HG03571 (cell line): Measurements from ENCODE around the gene TRAPPC8.
"Not testable (repeated sequence)": the region's sequence is repeated elsewhere in the genome, so short reads cannot be mapped to it uniquely, and the experiment has no call there.

ENCODE experiments used
- ATAC-seq: cut with Tn5 transposase; IDR thresholded peaks from one replicate; pipeline ENCODE4 v1.9.1; 2021; ENCODE audit not compliant: unreplicated experiment

Gene TRAPPC8

GRCh38 chr18:31875301-31875700 lies 67.6 kb downstream of the TRAPPC8 start:
- ATAC-seq, result no peak

GRCh38 chr18:31863103-31863502 lies 79.8 kb downstream of the TRAPPC8 start:
- no peak for ATAC-seq

DNA sequence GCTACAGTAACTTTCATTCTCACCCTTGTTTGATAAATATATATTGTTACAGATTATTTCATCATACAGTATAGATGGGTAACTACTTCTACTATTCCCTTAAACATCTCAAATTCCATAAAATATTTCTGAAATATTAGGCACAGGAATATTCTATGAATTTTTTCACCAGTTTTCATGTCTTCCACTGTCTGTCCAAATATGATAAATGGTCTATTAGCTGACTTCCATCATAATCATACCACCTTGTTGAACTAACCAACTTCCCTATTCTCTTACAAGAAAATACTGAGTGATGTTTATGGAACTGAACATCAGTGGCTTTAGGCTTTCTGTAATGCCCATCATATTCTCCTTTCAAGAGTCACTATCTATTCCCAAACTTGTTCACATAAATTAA lies 82.4 kb downstream of the TRAPPC8 start:
- ATAC-seq, result no peak

GRCh38 chr18:31857526-31858106 lies 85.3 kb downstream of the TRAPPC8 start:
- no peak for ATAC-seq

DNA sequence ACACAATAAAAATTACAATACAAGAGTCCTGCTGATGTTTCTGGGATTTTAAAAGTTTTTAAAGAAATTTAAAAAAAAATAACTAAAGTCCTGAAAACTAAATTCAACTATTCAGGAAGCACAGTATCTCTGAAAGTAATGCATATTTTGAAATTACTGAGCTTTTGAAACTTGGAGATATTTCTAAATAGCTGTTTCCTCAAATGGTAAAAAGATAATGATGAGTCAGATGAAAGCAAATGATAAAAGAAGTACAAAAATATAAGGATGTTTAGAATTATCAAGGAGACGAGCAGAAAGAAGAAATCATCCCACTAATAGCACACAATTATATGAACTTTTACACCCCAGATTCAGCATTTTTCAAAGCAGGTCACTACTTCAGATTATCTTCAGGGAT lies 92.1 kb downstream of the TRAPPC8 start:
- ATAC-seq, result no peak

- no peak for ATAC-seq
These were observed 102.4 kb downstream of the TRAPPC8 start for GRCh38 chr18:31840499-31840898.

- no peak for ATAC-seq
These were observed 105.0 kb downstream of the TRAPPC8 start for GRCh38 chr18:31837879-31838278.

DNA sequence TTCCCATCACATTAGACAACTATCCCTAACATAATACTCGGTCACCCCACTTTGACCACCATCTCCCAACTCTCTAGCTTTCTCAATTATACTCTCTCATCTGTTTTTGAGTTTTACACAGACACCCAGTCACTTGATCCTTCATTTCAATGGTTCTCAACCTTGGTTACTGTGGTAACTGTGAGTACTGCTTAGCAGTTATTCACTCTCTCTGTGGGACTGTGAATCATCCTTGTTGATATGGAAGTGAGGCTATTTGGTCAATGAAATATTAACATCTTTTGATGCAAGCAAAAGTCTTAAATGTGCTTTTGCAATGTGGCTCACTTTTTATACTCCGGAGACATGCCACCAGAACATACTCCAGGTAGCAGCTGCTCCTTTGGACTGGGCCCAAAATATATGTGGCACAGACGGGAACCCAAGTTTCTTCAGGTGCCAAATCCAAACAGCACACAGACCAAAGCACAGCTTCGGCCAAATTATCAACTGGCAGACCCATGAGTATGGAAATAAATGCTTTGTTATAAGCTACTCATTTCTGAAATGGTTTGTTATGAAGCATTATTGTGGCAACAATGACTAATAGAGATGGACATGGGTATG lies 107.3 kb downstream of the TRAPPC8 start:
- ATAC-seq, result no peak

- no peak for ATAC-seq
These were observed 111.0 kb downstream of the TRAPPC8 start for GRCh38 chr18:31831903-31832302.

GRCh38 chr18:31830686-31831085 lies 112.2 kb downstream of the TRAPPC8 start:
- ATAC-seq, result no peak

DNA sequence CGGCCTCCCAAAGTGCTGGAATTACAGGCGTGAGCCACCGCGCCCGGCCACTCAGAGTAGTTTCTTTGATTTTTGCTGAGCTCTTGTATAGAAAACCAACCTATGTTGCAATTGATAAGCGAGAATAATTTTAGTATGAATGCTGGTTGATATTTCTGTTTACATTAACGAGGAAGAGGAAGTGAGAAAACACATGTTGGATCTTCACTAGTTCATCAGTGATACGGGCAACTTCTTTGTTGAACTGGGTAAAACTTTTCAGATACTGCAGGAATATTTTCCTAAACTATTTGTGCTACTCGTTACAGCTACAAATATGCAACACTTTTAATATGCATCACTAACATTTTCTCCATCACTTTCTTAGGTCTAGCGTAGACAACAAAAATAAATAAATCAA lies 114.3 kb downstream of the TRAPPC8 start:
- ATAC-seq, result no peak

GRCh38 chr18:31826673-31827325 lies 116.1 kb downstream of the TRAPPC8 start:
- not testable (repeated sequence) for ATAC-seq

DNA sequence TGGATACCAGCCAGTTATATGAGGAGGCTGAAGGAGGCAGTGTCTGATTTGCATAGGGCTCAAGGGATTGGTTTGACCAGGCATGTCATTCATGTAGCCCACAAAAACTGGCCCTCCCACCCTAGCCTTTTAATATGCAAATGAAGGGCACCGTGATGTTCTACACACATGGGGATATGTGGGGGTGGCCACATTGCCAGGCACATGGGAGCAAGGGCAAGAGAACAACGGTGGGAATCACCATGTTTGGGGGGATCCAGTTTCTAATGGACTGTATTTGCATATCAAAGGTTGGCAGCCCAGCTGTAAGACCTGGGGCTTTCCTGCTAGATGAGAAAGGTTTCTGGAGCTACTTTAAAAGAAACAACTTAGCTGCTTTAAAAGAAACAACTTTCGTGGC lies 117.2 kb downstream of the TRAPPC8 start:
- no peak for ATAC-seq

- no peak for ATAC-seq
These were observed 121.3 kb downstream of the TRAPPC8 start for GRCh38 chr18:31821545-31822171.

GRCh38 chr18:31819925-31820229 lies 123.1 kb downstream of the TRAPPC8 start:
- ATAC-seq, result no peak

DNA sequence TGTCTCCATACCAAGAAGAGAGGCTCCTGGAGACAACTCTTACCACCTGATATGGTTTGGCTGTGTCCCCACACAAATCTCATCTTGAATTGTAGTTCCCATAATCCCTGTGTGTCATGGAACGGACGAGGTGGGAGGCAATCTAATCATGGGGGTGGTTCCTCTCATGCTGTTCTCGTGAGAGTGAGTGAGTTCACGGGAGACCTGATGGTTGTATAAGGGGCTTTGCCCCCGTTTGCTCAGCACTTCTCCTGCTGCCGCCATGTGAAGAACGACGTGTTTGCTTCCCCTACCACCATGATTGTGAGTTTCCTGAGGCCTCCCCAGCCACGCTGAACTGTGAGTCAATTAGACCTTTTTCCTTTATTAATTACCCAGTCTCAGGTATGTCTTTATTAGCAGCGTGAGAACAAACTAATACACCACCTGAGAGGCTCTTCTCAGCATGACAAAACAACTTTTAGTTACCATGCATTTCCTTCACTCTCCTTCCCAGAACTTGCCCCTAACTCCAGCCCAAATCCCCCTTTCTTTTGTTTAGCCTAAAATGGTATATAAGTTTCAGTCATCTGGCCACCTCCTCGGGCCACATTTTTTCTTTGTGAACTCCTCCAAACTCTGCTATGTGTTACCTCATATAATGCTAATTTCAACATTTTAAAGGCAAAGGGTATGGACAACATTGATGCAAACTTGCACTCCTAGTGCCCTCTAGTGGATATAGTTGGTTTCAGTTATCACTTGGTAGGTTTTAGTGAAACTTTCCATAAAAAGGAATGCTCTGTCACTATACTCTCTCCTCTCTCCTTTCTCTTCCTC lies 123.6 kb downstream of the TRAPPC8 start:
- ATAC-seq, result no peak

DNA sequence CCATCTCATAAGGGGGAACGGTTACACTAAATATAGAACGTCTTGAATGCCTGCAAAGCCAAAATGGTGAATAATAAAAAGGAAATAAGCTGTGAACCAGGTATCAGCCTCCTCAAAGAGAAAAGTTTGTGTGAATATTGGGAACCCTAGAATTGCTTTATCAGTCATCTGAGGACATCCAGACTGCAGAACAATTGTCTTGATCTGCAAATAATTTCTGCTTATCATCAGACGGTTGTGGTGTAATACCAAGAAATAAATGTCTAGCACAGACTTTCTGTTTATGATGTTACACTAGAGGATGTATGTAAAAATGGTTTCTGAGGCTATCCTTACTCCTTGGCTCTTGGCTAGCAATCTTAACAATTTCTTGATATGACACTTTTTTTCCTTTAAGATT lies 128.8 kb downstream of the TRAPPC8 start:
- no peak for ATAC-seq

DNA sequence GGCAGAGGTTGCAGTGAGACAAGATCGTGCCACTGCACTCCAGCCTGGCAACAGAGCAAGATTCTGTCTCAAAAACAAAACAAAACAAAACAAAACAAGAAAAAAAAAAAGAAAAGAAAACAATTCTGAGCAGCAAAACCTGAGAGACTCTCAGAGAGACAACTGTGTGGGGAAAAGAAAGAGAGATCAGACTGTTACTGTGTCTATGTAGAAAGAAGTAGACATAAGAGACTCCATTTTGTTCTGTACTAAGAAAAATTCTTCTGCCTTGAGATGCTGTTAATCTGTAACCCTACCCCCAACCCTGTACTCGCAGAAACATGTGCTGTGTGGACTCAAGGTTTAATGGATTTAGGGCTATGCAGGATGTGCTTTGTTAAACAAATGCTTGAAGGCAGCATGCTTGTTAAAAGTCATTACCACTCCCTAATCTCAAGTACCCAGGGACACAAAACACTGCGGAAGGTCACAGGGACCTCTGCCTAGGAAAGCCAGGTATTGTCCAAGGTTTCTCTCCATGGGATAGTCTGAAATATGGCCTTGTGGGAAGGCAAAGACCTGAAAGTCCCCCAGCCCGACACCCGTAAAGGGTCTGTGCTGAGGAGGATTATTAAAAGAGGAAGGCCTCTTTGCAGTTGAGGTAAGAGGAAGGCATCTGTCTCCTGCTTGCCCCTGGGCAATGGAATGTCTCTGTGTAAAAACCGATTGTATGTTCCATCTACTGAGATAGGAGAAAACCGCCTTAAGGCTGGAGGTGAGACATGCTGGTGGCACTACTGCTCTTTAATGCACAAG lies 132.4 kb downstream of the TRAPPC8 start:
- ATAC-seq, result not testable (repeated sequence)

- ATAC-seq, result not testable (repeated sequence)
These were observed 133.9 kb downstream of the TRAPPC8 start for GRCh38 chr18:31809049-31809448.

DNA sequence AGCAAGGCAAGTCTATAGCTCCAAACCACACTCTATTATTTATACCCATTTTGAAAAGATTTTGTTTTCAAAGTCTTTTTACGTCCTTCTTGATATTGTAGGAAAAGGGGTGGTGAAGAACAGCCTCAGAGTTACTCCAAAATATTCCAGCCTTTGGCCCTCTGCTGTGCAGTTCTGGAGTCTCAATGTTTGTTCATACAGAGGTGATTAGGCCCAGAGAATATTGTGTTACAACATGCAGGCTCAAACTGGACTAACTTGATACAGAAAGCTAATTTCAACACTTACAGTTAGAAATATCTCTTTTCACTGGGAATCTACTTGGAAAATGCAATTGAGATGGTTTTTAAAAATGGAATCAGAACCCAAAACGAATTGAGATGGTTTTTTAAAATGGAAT lies 141.8 kb downstream of the TRAPPC8 start:
- ATAC-seq, result no peak

DNA sequence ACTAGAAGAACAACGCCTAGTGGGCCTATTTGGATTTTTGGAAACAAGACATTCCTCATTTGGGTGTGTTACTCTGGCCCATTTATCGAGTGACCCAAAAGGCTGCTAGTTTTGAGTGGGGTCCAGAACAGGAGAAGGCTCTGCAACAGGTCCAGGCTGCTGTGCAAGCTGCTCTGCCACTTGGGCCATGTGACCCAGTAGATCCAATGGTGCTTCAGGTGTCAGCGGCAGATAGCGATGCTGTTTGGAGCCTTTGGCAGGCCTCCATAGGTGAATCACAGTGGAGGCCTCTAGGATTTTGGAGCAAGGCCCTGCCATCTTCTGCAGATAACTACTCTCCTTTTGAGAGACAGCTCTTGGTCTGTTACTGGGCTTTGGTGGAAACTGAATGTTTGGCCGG lies 143.7 kb downstream of the TRAPPC8 start:
- ATAC-seq, result not testable (repeated sequence)
